Measurements from ENCODE around the gene SMC5.
"Not testable (repeated sequence)": the region's sequence is repeated elsewhere in the genome, so short reads cannot be mapped to it uniquely, and the experiment has no call there.

The SMC5 gene

DNA sequence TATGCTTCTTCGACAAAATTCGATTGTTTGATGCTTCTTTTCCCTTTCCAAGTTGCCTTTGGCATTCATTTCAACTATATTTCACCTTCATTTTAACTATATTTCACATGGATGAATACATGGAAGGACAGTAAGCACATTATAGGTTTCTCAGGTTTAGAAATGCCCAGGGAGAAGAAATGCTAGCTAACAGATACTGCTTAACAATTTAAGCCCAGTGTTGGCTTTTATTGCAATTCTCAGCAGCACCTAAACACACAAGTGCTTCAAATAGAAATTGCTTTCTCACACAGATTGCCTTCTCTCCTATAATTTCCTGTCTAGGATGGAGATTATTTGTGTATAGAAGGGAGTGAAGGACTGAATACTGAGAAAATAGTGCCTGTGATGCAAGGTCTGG, 30.2 kb upstream of the SMC5 start:
- H3K4me3 ChIP-seq (ENCODE audit: control insufficient read depth, low read depth, low read length) = no peak overlapping the region
- TF ChIP-seq, protein P1, sequence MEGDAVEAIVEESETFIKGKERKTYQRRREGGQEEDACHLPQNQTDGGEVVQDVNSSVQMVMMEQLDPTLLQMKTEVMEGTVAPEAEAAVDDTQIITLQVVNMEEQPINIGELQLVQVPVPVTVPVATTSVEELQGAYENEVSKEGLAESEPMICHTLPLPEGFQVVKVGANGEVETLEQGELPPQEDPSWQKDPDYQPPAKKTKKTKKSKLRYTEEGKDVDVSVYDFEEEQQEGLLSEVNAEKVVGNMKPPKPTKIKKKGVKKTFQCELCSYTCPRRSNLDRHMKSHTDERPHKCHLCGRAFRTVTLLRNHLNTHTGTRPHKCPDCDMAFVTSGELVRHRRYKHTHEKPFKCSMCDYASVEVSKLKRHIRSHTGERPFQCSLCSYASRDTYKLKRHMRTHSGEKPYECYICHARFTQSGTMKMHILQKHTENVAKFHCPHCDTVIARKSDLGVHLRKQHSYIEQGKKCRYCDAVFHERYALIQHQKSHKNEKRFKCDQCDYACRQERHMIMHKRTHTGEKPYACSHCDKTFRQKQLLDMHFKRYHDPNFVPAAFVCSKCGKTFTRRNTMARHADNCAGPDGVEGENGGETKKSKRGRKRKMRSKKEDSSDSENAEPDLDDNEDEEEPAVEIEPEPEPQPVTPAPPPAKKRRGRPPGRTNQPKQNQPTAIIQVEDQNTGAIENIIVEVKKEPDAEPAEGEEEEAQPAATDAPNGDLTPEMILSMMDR (IDR thresholded peaks at IDR 0.05; ENCODE audit: control insufficient read depth, insufficient read depth, low read depth, low read length, missing control alignments) = no peak
- no peak for DNase-seq (ENCODE audit: low read depth)

DNA sequence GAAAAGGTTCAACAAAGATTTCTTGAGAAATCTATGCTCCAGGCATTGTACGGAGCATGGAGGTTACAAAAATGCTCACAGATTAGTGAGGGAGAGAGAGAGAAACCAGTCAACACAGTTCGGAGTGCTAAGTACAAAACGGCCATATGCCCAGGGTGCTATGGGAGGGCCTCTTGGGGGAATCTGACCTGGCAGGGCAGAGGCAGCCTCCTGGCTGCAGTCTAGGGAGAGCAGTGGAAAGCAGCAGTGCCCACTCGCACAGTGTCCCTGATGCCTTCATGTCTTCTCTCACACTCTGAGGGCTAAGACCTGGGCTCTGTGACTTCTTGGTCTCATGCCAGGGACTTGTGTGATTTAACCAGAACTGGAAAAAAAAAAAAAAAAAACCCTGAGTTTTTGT, 29.8 kb upstream of the SMC5 start:
- no peak overlapping the region for H3K4me3 ChIP-seq (ENCODE audit: control insufficient read depth, low read depth, low read length)
- DNase-seq (ENCODE audit: low read depth) = no peak
- TF ChIP-seq, protein P1 (IDR thresholded peaks at IDR 0.05; ENCODE audit: control insufficient read depth, insufficient read depth, low read depth, low read length, missing control alignments) = no peak

DNA sequence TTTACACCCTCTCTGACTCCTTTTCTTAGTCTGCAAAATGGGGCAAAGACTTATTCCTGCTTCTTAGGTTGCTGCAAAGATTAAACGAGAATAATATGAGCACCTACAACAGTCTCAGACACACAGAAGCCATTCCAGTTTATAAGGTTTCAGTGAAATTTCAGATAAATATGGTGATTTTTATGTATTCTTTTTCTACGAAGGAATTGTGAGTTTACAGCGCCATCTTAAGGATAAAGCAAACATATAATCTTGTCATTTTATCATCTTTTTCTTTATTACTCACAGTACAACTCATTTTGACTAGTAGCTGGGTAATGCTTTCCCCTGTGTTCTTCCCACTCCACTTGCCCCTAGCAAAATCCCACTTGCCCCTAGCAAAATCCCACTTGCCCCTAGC, 29.2 kb upstream of the SMC5 start:
- H3K4me3 ChIP-seq (ENCODE audit: control insufficient read depth, low read depth, low read length) = no peak overlapping the region
- TF ChIP-seq, protein P1 (IDR thresholded peaks at IDR 0.05; ENCODE audit: control insufficient read depth, insufficient read depth, low read depth, low read length, missing control alignments) = peak; percentile 20
- DNase-seq (ENCODE audit: low read depth) = peak; percentile 16

DNA sequence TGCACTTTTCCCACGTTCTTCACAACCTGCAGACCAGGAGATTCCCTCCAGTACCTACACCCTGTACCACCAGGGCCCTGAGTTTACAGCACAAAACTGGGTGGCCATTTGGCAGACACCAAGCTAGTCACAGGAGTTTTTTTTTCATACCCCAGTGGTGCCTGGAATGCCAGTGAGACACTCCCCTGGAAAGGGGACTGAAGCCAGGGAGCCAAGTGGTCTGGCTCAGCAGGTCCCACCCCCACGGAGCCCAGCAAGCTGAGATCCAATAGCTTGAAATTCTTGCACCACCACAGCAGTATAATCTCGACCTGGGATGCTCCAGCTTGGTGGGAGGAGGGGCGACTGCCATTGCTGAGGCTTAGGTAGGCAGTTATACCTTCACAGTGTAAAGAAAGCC, 26.3 kb upstream of the SMC5 start:
- no peak overlapping the region for H3K4me3 ChIP-seq (ENCODE audit: control insufficient read depth, low read depth, low read length)
- DNase-seq (ENCODE audit: low read depth) = no peak
- TF ChIP-seq, protein P1 (IDR thresholded peaks at IDR 0.05; ENCODE audit: control insufficient read depth, insufficient read depth, low read depth, low read length, missing control alignments) = no peak

DNA sequence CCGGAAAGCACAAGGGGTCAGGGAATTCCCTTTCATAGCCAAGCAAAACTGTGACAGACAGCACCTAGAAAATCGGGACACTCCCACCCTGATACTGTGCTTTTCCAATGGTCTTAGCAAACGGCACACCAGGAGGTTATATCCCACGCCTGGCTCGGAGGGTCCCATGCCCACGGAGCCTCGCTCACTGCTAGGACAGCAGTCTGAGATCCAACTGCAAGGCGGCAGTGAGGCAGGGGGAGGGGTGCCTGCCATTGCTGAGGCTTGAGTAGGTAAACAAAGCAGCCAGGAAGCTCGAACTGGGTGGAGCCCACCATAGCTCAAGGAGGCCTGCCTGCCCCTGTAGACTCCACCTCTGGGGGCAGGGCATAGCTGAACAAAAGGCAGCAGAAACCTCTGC, 24.6 kb upstream of the SMC5 start:
- not testable (repeated sequence) for H3K4me3 ChIP-seq (ENCODE audit: control insufficient read depth, low read depth, low read length); DNase-seq (ENCODE audit: low read depth)

DNA sequence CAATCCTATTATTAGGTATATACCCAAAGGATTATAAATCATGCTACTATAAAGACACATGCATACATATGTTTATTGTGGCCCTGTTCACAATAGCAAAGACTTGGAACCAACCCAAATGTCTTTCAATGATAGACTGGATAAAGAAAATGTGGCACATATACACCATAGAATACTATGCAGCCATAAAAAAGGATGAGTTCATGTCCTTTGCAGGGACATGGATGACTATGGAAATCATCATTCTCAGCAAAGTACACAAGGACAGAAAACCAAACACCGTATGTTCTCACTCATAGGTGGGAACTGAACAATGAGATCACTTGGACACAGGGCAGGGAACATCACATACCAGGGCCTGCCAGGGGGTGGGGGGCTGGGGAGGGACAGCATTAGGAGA, 12.8 kb upstream of the SMC5 start:
- not testable (repeated sequence) for H3K4me3 ChIP-seq (ENCODE audit: control insufficient read depth, low read depth, low read length); DNase-seq (ENCODE audit: low read depth)

DNA sequence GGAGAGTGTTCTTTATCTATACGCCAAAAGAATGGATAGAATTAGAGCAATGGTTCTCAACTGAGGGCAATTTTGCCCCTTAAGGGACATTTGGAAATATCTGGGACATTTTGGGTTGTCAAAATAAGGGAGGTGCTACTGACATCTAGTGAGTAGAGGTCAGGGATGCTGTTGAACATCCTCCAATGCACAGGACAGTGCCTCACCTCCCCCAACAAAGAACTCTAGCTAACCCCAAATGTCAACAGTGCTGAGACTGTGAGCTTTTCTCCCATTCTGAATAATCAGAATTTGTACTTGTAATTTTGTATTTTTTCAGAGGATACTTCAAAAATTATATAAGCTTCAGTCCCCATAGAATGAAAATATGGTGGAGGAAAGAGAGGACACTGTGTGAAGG, 8.6 kb upstream of the SMC5 start:
- no peak overlapping the region for H3K4me3 ChIP-seq (ENCODE audit: control insufficient read depth, low read depth, low read length)
- DNase-seq (ENCODE audit: low read depth) = no peak
- TF ChIP-seq, protein P1 (IDR thresholded peaks at IDR 0.05; ENCODE audit: control insufficient read depth, insufficient read depth, low read depth, low read length, missing control alignments) = no peak

DNA sequence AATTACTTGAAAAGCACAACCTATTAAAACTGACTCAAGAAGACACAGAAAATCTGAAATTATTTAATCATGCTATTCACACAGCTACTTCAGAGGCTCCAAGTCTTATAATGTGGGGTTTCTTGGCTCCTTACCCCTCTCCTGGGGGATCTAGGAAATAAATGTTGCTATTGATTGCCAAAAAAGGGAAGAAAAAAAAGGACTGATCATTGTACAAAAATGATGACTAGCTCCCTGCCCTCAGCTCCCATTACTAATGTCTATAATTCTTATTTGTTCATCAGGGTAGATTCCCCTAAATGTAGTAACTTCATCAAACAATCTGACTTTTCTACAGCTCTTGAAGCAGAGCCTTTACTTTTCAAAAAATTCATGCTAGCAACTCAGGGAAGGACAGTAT, 3.3 kb upstream of the SMC5 start:
- no peak overlapping the region for H3K4me3 ChIP-seq (ENCODE audit: control insufficient read depth, low read depth, low read length)
- DNase-seq (ENCODE audit: low read depth) = no peak
- TF ChIP-seq, protein P1 (IDR thresholded peaks at IDR 0.05; ENCODE audit: control insufficient read depth, insufficient read depth, low read depth, low read length, missing control alignments) = no peak

All from AG09309 (cell line).